Prostate gland (tissue), 2 donors: ENCODE data around the gene FAHD2A. TPM values are rescaled to one million over a fixed set of nuclear protein-coding genes. Genes with fewer than 3 reads are reported as not detected.
A peak's percentile ranks its signal among the peaks of the same experiment; 100 is the strongest.
"Not testable (repeated sequence)": the region's sequence is repeated elsewhere in the genome, so short reads cannot be mapped to it uniquely, and the experiment has no call there.

Experiments
- DNase-seq: peaks from one replicate; pipeline ENCODE4 v3.0.0-alpha.2; 2019; ENCODE audit warnings: low spot score
- H3K27ac ChIP-seq, 2 donors: fragments of 200-600 bp; sonication (generic); 2 replicates each; pipeline ENCODE4 v1.5.1; 2017 to 2019
- H3K27me3 ChIP-seq: fragments of 200-600 bp; sonication (generic); replicated peaks from 2 replicates; pipeline ENCODE4 v1.5.1; 2019; ENCODE audit not compliant: insufficient read depth
- H3K36me3 ChIP-seq, 2 donors: fragments of 200-600 bp; sonication (generic); 1 replicate in 1 of 2; 2 replicates in 1 of 2; pipeline versions ENCODE4 v1.5.1 to v1.8.1; 2017 to 2019
- H3K4me1 ChIP-seq: fragments of 200-600 bp; sonication (generic); replicated peaks from 2 replicates; pipeline ENCODE4 v1.5.1; 2019
- H3K4me3 ChIP-seq, 2 donors: fragments of 200-600 bp; sonication (generic); 2 replicates each; pipeline ENCODE4 v1.5.1; 2017 to 2019
- H3K9me3 ChIP-seq: fragments of 200-600 bp; sonication (generic); 2 replicates; pipeline ENCODE4 v1.5.1; 2017
- CTCF ChIP-seq, 4 experiments: fragments of 200-600 bp in 2 of 4; fragments of 450-650 bp in 2 of 4; sonication (generic) in 2 of 4; IDR thresholded peaks; 1 replicate in 3 of 4; 2 replicates in 1 of 4; pipeline ENCODE4 v1.5.1; 2016 to 2019; ENCODE audit warnings: antibody characterized with exemption in 4 of 4, mild to moderate bottlenecking in 2 of 4, moderate library complexity in 2 of 4
- POLR2A ChIP-seq: fragments of 450-650 bp; IDR thresholded peaks from one replicate; pipeline ENCODE4 v1.6.1; 2016; ENCODE audit warnings: antibody characterized with exemption, mild to moderate bottlenecking
- POLR2AphosphoS5 ChIP-seq: sonication (generic); formaldehyde crosslinking; IDR thresholded peaks from one replicate; pipeline ENCODE4 v1.6.1; 2017; ENCODE audit warnings: antibody characterized with exemption
- WGBS: methylation state at CpG from one replicate; pipeline ENCODE4 v1.1.5; 2018; 5-methylcytosine and 5-hydroxymethylcytosine counted together
- intact Hi-C: fragments of 100-400 bp; cut with DNase I; formaldehyde crosslinking; loops from one replicate; pipeline ENCODE4 v1.14.2; 2022
- total RNA-seq, 2 donors: library from RNA; depleted of rRNA; stranded (reverse); fragments of >200 nt; gene quantifications; one replicate each; pipeline ENCODE4 v1.1.0, GENCODE V29; 2016

FAHD2A gene
- total RNA-seq, 2 donors from 2014 or later, result 15.3 to 27.9 TPM

DNA sequence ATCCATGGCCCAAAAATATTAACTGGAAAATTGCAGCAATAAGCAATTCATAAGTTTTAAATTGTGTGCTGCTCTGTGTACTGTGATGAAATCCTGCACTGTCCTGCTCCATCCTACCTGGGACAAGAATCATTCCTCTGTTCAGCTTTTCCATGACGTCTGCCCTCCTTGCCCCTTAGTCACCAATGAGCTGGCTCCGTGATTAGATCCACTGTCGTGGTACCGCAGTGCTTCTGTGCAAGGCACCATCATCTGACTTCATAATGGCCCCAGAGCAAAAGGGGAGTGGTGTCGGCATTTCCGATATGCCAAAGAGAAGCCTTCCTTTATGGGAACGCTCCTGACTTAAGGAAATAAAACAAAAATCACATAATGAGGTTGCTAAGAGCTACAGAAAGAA is 3.4 kb upstream of the FAHD2A start:
- Histone ChIP-seq H3K4me3 (no peak overlapping the region), H3K9me3 (no peaks in the 10 kb centered on the region), H3K4me1 (peaks cover 4% of the 10 kb centered on the region), H3K27ac (no peak overlapping the region), H3K36me3 (no peaks in the 10 kb centered on the region), H3K27me3 (no peaks in the 10 kb centered on the region)
- intact Hi-C loops, result no loop called here
- TF ChIP-seq CTCF (IDR thresholded peaks at IDR 0.05) (no peak), POLR2AphosphoS5 (no peak), POLR2A (no peak)
- 95% methylated on average over 7 of the region's 7 CpGs for WGBS
- DNase-seq, result no peak

DNA sequence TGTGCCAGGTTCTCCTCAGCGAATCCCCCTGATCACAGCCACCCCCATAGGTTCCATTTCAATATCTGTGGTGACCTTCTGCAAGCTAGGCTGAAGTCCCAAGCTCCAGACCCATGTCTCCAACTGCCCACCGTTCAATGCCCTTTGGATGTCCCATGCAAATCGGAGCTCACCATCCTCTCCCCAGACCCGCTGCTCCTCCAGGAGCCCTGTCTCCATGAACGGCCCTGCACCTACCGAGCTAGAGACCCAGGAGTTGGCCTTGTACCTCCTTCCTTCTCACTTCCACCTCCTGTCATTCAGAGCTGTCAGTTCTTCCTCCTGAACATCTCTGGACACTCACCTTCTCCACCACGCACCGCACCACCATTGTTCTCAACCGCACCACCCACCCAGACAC is 1.0 kb upstream of the FAHD2A start:
- Histone ChIP-seq H3K4me3 (peak overlapping the region in 1 of 2 donors; percentile 69), H3K4me1 (peaks cover 4% of the 10 kb centered on the region), H3K27me3 (no peaks in the 10 kb centered on the region), H3K9me3 (no peaks in the 10 kb centered on the region), H3K27ac (no peak overlapping the region), H3K36me3 (no peaks in the 10 kb centered on the region)
- 62% methylated on average over 9 of the region's 9 CpGs for WGBS
- DNase-seq, result no peak
- TF ChIP-seq CTCF (IDR thresholded peaks at IDR 0.05), result no peak
- TF ChIP-seq POLR2AphosphoS5, result no peak
- TF ChIP-seq POLR2A, result no peak
- intact Hi-C loops, result loop anchor here (5.0 kb wide), 1 partner anchor 54 kb away; no protein-coding TSS in a partner anchor

DNA sequence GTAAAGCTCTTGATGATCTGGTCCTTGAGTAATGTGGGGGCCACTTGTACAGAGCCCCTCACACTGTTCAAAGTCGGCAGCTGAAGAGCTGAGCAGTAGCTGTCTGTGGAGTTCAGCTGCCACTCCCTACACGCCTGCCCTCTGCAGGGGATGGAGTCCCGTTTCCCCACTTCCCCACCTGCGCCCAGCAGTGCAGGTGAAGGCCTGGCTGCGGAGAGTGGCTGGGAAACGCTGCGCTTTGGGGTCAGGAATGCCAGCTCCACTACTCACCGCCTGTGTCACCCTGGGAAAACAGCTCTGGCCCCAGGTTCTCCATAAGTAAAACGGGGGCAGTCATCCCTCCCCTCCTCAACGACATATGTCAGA is 521 bp upstream of the FAHD2A start:
- H3K4me1 ChIP-seq, DNase-seq, H3K9me3 ChIP-seq, H3K36me3 ChIP-seq, H3K27me3 ChIP-seq: not testable (repeated sequence)
- peak overlapping the region; percentile 62 to 69 for H3K4me3 ChIP-seq
- peak overlapping the region; percentile 68 to 76 for H3K27ac ChIP-seq
- TF ChIP-seq CTCF (IDR thresholded peaks at IDR 0.05), result peak in 1 of 4 experiments; percentile 6
- intact Hi-C loops, result loop anchor here (5.0 kb wide), 1 partner anchor 55 kb away; no protein-coding TSS in a partner anchor
- under 1% methylated on average over 10 of the region's 10 CpGs for WGBS

DNA sequence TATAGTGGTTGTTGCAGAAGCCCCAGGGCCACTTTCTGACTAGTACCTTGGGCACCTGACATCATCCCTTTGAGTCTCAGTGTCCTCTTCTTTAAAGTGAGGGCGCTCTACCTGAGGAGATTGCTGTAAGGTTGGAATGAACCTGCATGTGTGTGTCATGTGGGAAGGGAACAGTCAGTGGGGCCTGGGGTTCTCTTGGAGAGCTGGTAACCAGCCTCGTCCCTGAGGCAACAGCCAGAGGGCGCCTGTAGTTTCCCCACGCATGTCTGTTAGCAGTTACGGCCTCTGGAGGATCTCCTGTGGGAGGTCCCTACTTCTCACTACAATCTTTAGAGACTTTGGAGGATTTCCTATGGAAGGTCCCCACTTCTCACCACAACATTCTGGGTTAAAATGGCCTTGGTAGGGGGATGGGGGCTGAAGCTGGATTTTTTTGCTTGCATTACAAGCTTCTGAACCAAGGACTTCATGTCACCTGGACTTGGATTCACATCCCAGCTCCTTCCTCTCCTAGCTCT is 755 bp downstream of the FAHD2A start:
- TF ChIP-seq CTCF (IDR thresholded peaks at IDR 0.05), result peak in 3 of 4 experiments; percentile 21 to 27 (median 23)
- intact Hi-C loops, result loop anchor here (5.0 kb wide), 1 partner anchor 56 kb away; no protein-coding TSS in a partner anchor

DNA sequence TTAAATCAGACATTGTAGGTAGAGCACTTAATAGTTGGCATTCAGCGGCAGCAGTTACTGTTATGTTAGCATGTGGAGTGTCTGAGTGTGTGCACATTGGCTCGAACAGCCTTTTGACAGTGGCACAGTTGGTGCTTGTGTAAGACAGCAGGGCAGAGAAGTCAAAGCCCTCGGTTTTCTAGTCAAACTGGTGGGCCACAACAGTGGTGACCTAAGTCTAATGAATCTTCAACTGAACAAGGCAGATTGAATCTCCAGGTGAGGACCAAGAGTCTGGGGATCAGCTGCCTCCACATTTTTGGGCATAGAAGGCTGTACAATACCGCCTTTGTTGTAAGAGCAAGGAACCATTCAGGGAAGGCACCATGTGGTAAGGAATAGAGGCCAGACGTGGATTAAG is 1.3 kb downstream of the FAHD2A start:
- H3K9me3 ChIP-seq, H3K4me1 ChIP-seq, H3K27me3 ChIP-seq, H3K36me3 ChIP-seq, H3K27ac ChIP-seq, H3K4me3 ChIP-seq, DNase-seq: not testable (repeated sequence)
- WGBS, result 83% methylated on average over 5 of the region's 5 CpGs
- intact Hi-C loops, result loop anchor here (5.0 kb wide), 1 partner anchor 57 kb away; no protein-coding TSS in a partner anchor

More for the DNA sequence above, 755 bp downstream of the FAHD2A start:
- Histone ChIP-seq H3K27ac (peak overlapping the region in 1 of 2 donors; percentile 68), H3K4me3 (peak overlapping the region; percentile 62 to 69)
- WGBS, result 6% methylated on average over 5 of the region's 5 CpGs
- H3K27me3 ChIP-seq, H3K36me3 ChIP-seq, H3K4me1 ChIP-seq, H3K9me3 ChIP-seq, DNase-seq: not testable (repeated sequence)

GRCh38 chr2:95404676-95405075 is 2.2 kb downstream of the FAHD2A start:
- H3K4me1 ChIP-seq, H3K9me3 ChIP-seq, H3K27me3 ChIP-seq, DNase-seq, H3K27ac ChIP-seq, H3K4me3 ChIP-seq, H3K36me3 ChIP-seq: not testable (repeated sequence)
- intact Hi-C loops, result loop anchor here (5.0 kb wide), 1 partner anchor 57 kb away; no protein-coding TSS in a partner anchor
- 70% methylated on average over 3 of the region's 3 CpGs for WGBS

DNA sequence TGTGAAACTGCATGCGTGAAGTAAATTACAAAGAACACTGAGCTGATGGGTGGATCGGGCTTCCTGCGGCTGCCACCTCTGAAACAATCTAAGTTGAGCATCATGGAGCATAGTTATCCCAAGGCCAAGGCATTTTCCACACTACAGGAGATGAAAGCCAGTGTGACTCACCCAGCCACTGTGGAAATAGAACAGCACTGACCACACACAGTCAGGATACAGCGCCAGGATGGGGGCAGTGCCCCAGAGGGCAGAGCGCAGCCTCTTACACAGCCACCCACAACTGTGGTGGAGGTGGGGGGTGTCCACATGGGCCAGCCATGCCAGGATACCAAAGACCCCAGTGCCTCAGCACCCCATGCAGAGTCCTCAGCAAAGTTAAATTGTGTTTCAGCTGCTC is 8.7 kb downstream of the FAHD2A start:
- H3K27me3 ChIP-seq, intact Hi-C loops, H3K27ac ChIP-seq, H3K4me1 ChIP-seq, H3K36me3 ChIP-seq, H3K4me3 ChIP-seq, DNase-seq, H3K9me3 ChIP-seq: not testable (repeated sequence)
- 95% methylated on average over 5 of the region's 5 CpGs for WGBS
